ENCODE results near the gene CCDC149.
"Not testable (repeated sequence)": the region's sequence is repeated elsewhere in the genome, so short reads cannot be mapped to it uniquely, and the experiment has no call there.

Gene CCDC149

DNA sequence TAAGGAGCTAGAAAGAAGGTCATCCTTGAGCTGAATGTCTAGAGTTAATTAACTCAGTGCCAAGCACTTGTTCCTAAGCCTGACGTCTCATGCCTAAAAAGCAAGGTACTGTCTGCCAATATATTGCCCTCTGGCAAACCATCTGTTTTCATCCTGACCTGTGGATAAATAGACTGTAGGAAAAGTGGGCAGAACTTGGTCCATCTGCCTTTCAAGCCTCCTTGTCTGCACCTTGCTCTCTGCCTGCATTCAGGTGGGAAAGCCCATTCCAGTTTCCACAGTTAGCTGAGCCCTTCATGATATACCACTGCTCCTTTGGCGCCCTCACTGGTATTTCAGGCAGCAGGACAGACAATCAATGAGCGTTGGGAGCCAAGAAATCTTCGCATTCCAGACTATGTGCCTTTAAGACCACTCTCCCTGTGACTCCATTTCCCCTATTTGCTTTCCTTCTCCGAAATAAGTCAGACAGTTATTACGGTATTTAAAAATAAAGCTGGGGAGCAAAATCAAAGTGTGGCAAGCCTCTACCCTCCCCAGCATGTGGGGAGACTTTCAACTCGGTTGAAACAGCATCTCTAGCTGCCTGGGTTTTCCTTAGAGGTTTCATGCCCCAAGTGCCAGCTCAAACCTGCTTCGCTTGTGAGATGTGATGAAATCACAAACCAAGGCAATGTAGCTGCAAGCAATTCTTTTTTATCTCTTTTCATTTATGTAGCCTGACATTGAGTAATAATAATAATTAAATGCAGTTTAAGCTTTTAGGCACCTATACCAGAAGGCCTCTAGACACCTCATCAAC lies 2.5 kb upstream of the CCDC149 start:
- no peak for DNase-seq

DNA sequence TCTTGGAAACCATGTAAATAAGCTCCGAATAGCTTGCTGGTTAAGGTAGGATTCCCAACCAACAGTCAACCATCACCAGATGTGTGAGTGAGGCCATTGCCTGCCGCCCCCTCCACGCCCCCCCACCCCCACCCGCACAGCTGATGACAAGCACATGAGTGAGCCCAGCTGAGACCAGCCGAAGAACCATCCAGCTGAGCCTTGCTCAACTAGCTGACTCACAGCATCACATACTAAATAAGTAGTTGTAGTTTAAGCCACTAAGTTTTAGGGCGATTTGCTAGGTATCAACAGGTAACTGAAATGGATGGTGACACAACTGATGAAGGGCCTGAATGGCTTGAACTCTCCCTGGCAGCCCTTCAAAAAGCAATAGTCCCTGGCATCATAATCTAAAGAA lies 1.6 kb upstream of the CCDC149 start:
- DNase-seq, result no peak

DNA sequence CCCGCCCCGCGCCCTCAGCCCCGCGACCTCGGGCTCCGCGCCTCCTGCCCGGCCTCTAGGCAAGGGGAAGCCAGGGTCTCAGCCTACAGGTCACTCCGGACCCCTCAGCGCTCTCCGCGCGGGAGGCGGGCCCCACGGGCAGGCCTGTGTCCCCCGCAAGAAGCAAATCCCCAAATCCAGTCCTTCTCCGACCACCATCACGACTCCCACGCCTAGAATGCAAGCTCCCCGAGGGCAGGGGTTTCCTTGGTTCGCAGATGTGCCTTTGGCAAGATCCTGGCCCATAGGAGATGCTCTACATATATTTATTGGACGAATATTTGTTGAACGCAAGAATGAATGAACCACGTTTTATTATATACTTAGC lies 260 bp upstream of the CCDC149 start:
- DNase-seq, result no peak

DNA sequence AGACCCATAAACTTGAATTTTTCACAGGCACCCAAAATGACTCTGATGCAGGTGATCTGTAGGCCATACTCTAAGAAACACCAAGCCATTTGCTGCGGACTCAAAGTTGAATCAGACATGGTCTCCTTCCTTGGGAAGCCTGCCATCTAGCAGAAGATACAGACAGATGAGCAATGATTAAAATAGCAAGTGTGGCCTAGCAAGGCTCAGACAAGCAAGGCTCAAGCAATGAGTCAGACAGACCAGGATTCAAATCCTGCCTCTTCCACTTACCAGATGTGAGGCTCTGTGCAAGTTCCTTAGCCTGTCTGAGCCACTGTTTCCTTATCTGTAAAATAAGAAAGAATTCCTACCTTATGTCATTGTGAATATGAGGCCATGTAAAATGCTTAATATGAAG lies 2.3 kb downstream of the CCDC149 start:
- DNase-seq, result no peak

DNA sequence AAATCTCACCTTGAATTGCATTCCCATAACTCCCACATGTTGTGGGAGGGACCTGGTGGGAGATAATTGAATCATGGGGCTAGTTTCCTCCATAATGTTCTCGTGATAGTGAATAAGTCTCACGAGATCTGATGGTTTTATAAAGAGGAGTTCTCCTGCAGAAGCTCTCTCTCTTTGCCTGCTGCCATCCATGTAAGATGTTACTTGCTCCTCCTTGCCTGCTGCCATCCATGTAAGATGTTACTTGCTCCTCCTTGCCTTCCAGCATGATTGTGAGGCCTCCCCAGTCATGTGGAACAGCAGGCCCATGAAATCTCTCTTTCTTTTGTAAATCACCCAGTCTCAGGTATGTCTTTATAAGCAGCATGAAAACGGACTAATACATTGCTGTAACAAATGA lies 3.2 kb downstream of the CCDC149 start:
- not testable (repeated sequence) for DNase-seq

DNA sequence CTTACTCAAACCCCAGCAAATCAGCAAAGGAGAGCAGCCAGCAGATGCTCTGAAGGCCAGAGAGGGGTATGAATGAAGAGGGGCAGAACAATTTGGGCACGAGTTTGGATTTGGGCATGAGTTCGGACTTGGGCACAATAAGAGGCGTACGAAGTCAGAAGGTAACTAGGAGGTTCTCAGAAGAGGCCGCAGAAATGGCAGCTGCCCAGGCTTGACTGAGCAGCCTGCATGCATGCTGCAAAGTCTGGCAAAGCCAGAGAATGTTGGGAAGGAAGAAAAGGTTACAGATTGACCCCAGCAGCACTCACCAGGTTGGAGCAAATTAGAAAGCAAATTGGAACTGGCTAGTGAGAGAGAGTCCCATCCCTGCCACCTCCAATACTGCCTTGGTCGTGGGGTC lies 15.2 kb downstream of the CCDC149 start:
- no peak for DNase-seq

DNA sequence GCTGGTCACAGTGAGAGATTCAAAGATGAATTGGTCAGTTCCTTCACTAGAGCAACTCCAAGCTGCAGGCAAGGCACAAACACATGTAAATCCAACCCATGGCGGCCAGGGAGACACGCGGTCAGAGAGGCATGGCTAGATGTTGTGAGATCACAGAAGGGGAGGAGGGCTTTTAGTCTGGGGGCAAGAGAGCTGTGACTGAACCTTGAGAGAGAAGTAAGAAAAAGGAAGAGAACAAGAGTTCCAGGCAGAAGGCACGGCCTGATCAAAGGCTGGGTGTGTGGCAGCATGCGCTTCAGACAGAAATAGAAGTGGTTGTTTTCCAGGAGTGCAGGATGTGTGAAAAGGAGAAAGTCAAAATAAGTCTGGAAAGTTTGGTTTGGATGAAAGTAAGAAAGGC lies 15.9 kb downstream of the CCDC149 start:
- no peak for DNase-seq

DNA sequence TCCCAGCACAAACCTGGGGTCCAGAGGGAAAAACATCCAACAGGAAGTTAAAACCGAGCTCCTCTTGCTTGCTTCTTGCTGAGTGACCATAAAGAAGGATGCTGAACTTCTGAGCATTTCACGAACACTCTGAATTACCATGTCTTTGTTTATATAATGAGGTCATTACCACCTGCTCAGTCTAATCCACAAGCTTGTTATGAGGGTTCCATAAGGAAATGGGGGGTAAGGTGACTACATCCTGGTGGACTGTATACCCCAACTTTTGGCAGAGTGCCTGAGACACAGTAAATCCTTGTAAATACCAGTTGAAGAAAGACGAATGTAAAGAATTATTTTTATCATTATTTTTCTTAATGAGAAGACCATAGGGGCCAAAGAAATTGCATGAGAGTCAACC lies 16.8 kb downstream of the CCDC149 start:
- no peak for DNase-seq

DNA sequence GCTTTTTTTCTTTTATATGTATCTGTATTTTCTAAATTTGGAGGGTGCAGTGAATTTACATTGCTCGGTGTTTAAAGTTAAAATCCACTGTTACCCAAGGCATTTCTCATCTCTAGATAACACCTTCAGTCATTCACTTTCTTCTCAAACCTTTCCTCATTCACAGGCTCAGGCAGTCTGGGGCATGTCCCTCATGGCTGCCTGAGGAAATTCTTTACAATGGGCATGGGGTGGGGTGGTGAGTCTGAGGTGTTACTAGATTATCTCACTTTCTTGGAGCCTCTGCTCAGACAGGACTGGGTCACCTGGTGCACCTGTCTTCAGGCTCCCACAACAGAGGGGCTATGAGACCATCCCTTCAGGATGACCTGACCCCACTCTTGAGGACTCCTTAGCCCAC lies 17.4 kb downstream of the CCDC149 start:
- DNase-seq, result no peak

DNA sequence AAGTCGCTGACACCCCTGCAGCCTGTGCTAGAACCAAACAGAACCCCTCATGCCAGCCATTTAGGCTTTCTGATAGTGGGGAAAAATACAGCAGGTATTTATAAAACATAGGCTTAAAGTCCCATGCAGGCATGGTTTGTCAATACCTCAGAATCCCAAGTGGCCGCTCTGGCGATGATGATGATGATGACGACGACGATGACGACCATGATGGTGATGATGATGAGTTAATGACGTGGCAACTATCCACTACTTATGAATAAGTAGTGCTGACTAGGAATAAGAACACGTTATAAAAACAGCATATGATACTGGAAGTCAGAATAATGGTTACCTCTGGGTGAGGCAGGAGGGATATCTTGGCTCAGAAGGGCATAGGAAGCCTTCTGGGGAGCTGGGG lies 18.0 kb downstream of the CCDC149 start:
- no peak for DNase-seq

DNA sequence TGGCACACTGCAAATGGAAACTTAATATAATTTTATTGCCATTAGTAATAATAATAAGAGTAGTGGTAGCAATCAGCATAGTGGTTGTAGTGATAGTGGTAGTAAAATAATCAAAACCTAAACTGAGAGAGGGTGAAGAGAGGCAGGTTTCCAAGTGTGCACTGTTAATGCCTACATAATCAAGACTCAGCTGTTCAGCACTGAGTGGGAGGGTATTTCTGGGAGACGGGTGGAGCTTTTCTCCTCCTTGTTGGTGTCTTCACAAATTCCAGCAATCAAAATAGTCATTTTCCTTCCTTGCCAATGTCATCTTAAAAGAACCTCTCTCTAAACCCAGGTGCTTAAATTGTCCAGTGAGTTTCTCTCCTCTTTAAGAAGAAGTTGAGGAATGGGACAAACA lies 18.6 kb downstream of the CCDC149 start:
- no peak for DNase-seq

DNA sequence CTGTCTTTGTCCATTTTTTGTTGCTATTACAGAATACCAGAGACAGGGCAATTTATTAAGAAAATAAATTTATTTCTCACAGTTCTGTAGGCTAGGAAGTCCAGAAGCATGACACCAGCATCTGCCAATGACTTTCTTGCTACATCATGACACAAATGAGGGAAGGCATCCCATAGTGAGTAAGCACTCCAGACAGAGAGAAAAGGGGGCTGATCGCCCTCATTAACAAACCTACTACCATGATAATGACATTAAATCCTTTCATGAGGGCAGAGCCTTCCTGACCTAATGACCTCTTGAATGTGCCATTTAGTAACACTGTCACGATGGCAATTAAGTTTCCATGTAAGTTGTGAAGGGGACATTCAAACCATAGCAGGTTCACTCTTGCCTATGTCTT lies 20.1 kb downstream of the CCDC149 start:
- DNase-seq, result no peak

DNA sequence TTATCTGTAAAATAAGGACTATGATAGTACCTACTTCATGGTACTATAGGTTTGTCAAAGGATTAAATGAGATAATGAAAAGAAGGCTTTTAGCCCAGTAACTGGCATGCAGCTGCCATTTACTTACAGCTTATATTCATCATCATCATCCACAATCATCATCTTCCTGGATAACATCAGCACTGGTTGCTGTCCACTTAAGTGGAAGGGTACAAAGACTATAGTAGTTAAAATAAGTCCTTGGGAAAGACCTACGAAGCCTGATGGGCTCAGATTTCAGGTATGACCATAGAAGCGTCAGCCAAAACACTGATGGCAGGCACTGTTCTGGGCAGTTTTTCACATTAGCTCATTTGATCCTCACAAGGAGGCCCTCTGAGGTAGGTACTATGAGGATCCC lies 20.6 kb downstream of the CCDC149 start:
- no peak for DNase-seq

DNA sequence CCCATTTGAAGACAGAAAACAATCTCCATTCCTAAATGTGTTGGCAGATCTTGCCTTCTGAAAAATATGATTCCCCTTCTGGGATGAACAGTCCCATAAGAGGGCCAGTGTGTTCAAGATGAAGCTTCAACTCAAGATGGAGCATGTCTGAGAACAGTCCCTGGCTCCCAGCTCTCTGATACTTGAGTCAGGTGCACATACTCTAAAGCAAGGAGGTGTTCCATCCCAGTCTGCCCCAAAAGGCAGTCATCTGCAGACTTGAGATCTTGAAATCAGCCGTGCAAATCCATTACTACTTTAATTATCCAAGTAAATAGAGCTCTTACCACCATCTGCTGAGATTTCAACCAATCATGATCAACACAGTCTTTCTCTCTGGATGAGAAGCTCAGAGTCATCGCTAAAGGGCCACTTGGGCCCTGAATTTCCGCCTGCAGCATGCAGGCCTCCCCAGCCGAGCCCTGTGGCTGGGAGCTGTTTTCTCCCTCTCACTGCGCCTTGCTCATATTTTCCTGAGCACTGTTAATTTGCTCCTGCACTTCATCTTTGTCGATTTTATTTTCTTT lies 22.2 kb downstream of the CCDC149 start:
- no peak for DNase-seq

DNA sequence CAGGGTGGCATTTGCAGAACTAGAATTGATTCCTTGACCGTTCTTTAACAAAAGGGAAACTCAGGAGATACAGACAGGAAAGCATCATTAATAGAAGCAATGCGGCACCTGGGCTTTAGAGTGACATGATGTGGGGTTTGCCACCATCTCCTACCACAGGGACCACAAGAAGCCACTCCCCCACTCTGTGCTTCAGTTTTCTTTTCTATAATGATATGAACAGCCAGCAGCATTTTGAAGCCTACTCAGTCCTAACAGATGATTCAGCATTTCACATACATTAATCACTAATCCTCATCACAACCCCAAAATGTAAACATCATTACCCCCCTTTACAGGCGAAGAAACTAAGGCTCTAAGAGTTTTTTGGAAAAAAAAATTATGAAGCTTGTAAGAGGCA lies 22.9 kb downstream of the CCDC149 start:
- no peak for DNase-seq

DNA sequence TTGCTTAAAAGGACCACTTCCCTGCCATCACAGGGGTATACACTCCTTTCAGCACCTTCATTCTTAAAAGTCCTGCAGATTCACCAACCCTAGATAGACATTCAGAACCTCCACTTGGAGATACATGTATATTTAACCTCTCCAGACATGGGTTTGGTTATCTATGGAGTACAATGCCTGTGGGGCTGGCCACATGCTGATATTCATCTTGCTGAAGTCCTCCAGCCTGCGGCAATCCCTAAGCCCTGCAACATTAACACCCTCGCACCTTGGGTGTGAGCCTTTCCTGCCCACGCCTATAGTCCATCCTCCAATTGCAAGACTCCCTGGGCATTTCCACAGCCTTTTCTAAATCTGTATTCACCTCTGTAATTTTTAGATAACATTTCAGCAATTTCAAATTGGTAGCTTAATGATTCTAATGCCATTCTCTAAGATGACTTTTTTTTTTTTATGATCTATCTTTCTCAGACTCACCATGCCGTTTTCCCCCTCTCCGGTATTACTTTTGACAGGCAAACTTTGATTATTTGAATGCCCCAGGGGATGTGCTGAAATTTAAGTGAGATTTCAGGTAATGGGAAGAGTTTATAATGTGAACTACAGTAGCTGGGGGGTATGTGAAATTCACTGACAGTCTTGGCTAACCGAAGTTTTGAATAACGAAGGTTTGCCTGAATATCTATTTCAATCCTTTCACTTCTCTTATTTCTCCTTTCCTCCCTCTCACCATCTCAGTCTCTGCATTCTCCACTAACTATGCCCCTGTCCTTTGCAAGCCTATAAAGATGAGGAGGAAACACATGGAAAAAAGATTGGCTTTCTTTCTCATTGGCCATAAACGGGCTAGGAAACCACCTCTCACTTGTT lies 24.1 kb downstream of the CCDC149 start:
- DNase-seq, result no peak

DNA sequence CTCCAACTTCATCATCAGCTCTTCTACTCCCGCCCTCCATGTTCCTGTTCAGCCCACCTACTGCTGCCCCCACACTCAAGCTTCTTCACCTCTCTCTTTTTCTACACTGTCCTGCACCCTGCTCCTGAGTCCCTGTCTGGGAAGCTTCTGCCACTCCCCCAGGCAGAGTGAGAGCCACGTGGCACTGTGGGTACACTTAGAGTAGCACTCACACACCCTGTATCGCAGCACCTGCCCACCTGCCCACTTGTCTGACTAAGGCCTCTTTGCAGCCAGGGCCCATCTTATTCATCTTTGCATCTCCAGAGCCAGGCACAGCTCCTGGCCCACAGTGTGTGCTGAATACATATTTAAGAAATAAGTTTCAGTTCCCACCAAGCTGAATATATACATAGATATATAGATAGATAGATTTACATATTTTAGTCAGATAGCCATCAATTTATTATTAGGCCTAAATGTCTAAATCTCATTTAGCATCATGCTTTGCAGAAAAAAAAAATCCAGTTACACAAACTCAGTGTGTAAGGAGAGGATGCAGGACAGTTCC lies 24.9 kb downstream of the CCDC149 start:
- no peak for DNase-seq

DNA sequence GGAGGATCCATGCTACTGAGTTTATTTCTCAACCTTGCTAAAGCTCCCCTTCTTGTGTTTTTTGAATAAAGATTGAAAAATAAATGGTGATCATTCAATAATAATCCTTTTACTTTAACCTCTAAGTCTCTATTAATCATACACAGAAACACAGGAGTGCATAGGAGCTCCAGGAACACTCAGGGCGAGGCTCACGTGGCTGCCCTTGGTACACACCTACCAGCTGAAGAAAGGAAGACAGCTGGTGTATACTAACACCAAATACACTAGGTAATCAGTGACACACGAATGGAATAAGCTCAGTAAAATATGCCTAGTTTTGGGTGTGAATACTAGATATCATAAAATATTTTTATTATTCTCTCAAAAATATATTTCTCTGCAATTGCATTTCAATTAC lies 26.2 kb downstream of the CCDC149 start:
- no peak for DNase-seq

DNA sequence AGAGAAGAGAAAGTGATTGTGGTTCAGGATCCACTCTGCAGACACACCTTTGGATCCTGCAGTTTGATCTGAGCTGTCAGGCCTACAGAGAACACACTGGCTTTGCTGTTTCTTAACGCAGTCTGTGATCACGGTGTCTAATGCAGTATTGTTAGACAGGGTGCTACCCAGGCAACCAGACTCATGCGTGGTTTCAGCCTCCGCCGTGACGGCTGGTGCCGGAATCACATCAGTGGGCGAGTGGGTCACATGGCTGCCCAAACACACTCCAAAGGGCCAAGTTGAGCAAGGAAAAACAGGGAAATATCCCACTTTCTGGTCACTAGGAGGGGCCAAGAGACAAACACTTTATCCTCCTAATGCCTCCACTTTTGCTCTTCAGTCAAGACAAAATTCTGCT lies 27.5 kb downstream of the CCDC149 start:
- DNase-seq, result no peak

DNA sequence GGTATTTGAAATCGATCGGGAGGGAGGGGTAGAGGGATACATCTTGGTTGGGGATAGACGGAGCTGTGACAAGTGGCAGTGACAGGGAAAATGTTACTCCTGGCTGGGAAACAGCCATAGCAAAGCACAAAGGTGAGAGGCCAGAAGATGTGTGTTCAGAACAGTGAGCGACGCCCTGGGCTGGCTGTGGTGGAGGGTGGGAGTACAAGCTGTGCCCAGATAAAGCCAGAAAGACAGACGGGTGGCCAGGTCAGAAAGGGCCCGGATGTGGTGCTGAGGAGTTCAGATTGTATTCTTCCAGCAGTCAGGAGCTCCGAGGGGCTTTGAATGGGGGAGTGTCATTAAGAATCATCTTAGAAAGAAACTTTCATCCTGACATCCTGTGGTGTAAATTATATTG lies 27.9 kb downstream of the CCDC149 start:
- no peak for DNase-seq

DNA sequence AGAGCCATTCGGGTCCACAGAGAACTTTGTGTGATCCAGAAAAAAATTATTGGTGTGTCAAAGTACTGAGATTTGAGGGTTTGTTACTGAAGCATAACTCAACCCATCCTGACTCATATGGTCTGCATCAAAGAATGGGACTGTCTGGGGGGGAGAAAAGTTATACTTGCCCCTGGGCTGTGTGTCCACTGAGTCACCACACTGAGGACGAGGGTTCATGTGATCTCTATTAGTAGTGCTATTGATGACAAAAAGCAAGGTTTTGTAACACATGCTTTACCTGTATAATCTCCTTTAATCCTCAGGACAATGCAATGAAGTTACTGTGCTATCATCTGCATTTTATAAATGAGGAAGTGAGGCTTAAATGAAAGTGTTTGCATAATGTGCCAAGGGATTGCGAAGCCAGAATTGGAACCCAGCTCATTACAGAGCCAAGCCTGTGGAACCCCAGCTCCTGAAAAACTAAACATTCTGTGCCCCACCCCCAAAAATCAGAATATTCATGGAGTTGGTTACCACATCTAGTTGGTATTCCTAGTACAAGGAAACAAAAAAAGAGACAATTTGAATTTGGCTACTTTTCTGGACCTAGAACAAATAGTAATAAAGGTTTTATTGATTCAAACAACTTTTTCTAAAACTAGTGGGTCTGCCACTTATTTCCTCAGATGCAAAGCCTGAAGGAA lies 31.2 kb downstream of the CCDC149 start:
- no peak for DNase-seq

DNA sequence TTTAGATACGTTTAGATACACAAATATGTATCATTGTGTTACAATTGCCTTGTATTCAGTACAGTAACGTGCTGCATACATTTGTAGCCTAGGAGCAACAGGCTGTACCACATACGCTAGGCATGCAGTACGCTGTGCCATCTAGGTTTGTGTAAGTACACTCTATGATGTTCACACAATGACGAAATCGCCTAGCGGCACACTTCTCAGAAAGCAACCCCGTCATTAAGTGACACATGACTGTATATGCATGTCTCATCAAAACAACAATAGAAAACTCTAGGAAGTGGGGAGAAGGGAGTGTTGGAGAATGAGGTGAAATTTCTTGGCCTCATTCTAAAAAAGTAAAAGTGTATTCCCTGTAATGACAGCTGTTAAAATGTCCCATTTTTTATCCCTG lies 32.7 kb downstream of the CCDC149 start:
- no peak for DNase-seq

DNA sequence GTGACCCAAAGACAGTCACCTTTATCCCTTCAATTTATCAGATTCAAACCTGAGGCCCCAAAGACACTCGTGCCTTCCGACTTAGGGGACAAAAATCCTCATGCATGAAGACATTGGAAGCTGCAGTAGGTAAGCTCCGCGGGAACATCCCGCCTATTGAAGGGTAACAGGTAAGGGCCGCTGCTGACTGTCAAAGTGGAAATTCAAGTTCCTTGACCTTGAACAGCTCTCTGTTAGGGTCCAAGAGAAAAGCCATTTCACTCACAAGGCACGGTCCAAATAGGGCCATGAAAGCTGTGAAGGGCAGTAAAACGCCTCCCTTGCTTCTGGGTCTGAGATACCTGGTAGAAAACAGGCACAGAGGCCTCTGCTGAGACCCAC lies 34.2 kb downstream of the CCDC149 start:
- no peak for DNase-seq

All from activated CD4-positive, CD25-positive, alpha-beta regulatory T cell treated with anti-CD3 and anti-CD28 coated beads, Interleukin-2, amount 50 U/mL, for 72 hours (primary cell).